Astrocyte (in vitro differentiated cells and primary cell): ENCODE measurements around the gene GFOD1.

ENCODE experiments used
- CTCF ChIP-seq: IDR thresholded peaks from 2 replicates; pipeline ENCODE4 v1.5.1; 2011; ENCODE audit warnings: low read depth, mild to moderate bottlenecking, inconsistent platforms, low read length, moderate library complexity; ENCODE audit not compliant: insufficient read depth
- EZH2 ChIP-seq: IDR thresholded peaks from 2 replicates; pipeline ENCODE4 v1.6.1; 2012; ENCODE audit warnings: mild to moderate bottlenecking, low read length, inconsistent platforms; ENCODE audit not compliant: insufficient read depth

- TF ChIP-seq CTCF = no peak
- TF ChIP-seq EZH2 = no peak
Measured at GRCh38 chr6:13462458-13463327, 24.7 kb downstream of the GFOD1 start.
